GM18511 (cell line): ENCODE measurements around the gene SLIT2.

Experiments used
- ATAC-seq: cut with Tn5 transposase; IDR thresholded peaks from one replicate; pipeline ENCODE4 v1.9.1; 2021; ENCODE audit warnings: mild to moderate bottlenecking, moderate library complexity; ENCODE audit not compliant: unreplicated experiment

Gene SLIT2

GRCh38 chr4:20251796-20252655 is at the start of gene SLIT2:
Gene SLIT2 (plus strand): TSS chr4:20251905. CDS start chr4:20253816, 1,911 bp downstream.
- ATAC-seq: peak; percentile 89

GRCh38 chr4:20203508-20203907 is 48.2 kb upstream of the SLIT2 start:
- ATAC-seq: no peak

- ATAC-seq: no peak
Observed at GRCh38 chr4:20217521-20217920, 34.2 kb upstream of the SLIT2 start.

GRCh38 chr4:20217951-20218350 is 33.8 kb upstream of the SLIT2 start:
- ATAC-seq: no peak

GRCh38 chr4:20219521-20219920 is 32.2 kb upstream of the SLIT2 start:
- ATAC-seq: no peak

GRCh38 chr4:20237894-20238537 is 13.7 kb upstream of the SLIT2 start:
- no peak for ATAC-seq

- ATAC-seq: no peak
Observed at GRCh38 chr4:20248155-20248558, 3.5 kb upstream of the SLIT2 start.

GRCh38 chr4:20249333-20249732 is 2.4 kb upstream of the SLIT2 start:
- ATAC-seq: no peak

- ATAC-seq: no peak
Observed at GRCh38 chr4:20251031-20251795, 492 bp upstream of the SLIT2 start.

GRCh38 chr4:20252656-20253282 is 1.1 kb downstream of the SLIT2 start:
- no peak for ATAC-seq

- ATAC-seq: no peak
Observed at GRCh38 chr4:20253283-20253734, 1.6 kb downstream of the SLIT2 start.

- no peak for ATAC-seq
Observed at GRCh38 chr4:20253735-20254409, 2.2 kb downstream of the SLIT2 start.

GRCh38 chr4:20254511-20255250 is 3.0 kb downstream of the SLIT2 start:
- no peak for ATAC-seq

GRCh38 chr4:20255251-20255586 is 3.5 kb downstream of the SLIT2 start:
- no peak for ATAC-seq

- ATAC-seq: no peak
Observed at GRCh38 chr4:20255823-20256222, 4.1 kb downstream of the SLIT2 start.

GRCh38 chr4:20256381-20256881 is 4.7 kb downstream of the SLIT2 start:
- ATAC-seq: no peak

GRCh38 chr4:20259707-20260106 is 8.0 kb downstream of the SLIT2 start:
- ATAC-seq: no peak

- no peak for ATAC-seq
Observed at GRCh38 chr4:20260821-20261220, 9.1 kb downstream of the SLIT2 start.

GRCh38 chr4:20262221-20262620 is 10.5 kb downstream of the SLIT2 start:
- no peak for ATAC-seq

GRCh38 chr4:20264688-20265087 is 13.0 kb downstream of the SLIT2 start:
- ATAC-seq: no peak
